ENCODE data around the gene BAIAP2L2.

BAIAP2L2 gene

GRCh38 chr22:38132794-38133193 is 22.3 kb upstream of the BAIAP2L2 start:
- no peak overlapping the region for H3K4me3 ChIP-seq (ENCODE audit: low read depth, low read length)
- H4K8ac ChIP-seq (ENCODE audit: low read depth, low read length): no peak overlapping the region
- H3K27ac ChIP-seq (ENCODE audit: low read depth, low read length): no peak overlapping the region
- H2BK120ac ChIP-seq (ENCODE audit: insufficient read depth, low read length, poor library complexity): no peak overlapping the region
- H3K23ac ChIP-seq (ENCODE audit: low read length): no peak overlapping the region
- H4K12ac ChIP-seq (ENCODE audit: low read depth, low read length): no peak overlapping the region
- WGBS (ENCODE audit: extremely low coverage, insufficient coverage, insufficient read length): no CpG with 5 or more reads among the region's 28 CpGs
- H2BK12ac ChIP-seq (ENCODE audit: low read length): no peak overlapping the region
- no peak overlapping the region for H3K14ac ChIP-seq (ENCODE audit: low read length)
- H2AK5ac ChIP-seq (ENCODE audit: low read length): no peak overlapping the region
- H4K91ac ChIP-seq (ENCODE audit: low read depth, low read length): no peak overlapping the region
- H3K27me3 ChIP-seq (ENCODE audit: insufficient read depth, low read length): no peaks in the 10 kb centered on the region
- H3K36me3 ChIP-seq (ENCODE audit: control insufficient read depth in 1 of 2, insufficient read depth in 2 of 2, low read length in 2 of 2): no peaks in the 10 kb centered on the region
- no peak for DNase-seq
- H2AFZ ChIP-seq (ENCODE audit: insufficient read depth, low read length, poor library complexity): no peak overlapping the region
- H3K79me2 ChIP-seq (ENCODE audit: control insufficient read depth, insufficient read depth, low read length, poor library complexity): no peaks in the 10 kb centered on the region
- no peak overlapping the region for H3K18ac ChIP-seq (ENCODE audit: low read length)
- peaks cover 4% of the 10 kb centered on the region for H3K9me3 ChIP-seq (ENCODE audit: insufficient read depth, low read depth, low read length)
- no peak overlapping the region for H3K4ac ChIP-seq (ENCODE audit: low read depth, low read length)
- H2BK5ac ChIP-seq (ENCODE audit: low read depth, low read length, poor library complexity): no peak overlapping the region
- peaks cover 2% of the 10 kb centered on the region for H3K79me1 ChIP-seq (ENCODE audit: low read length)
- peaks cover 3 to 6% of the 10 kb centered on the region in 2 experiments for H3K4me1 ChIP-seq (ENCODE audit: control insufficient read depth in 1 of 2, insufficient read depth in 2 of 2, low read length in 2 of 2)
- no peak overlapping the region for H3K9ac ChIP-seq (ENCODE audit: low read length)
- no peak overlapping the region for H3K4me2 ChIP-seq (ENCODE audit: low read length)

- DNase-seq: no peak
- Histone ChIP-seq H3K4me1 (ENCODE audit: control insufficient read depth in 1 of 2, insufficient read depth in 2 of 2, low read length in 2 of 2) (peaks cover 3 to 6% of the 10 kb centered on the region in 2 experiments), H3K4me3 (ENCODE audit: low read depth, low read length) (no peak overlapping the region), H3K79me2 (ENCODE audit: control insufficient read depth, insufficient read depth, low read length, poor library complexity) (no peaks in the 10 kb centered on the region), H4K91ac (ENCODE audit: low read depth, low read length) (no peak overlapping the region), H4K8ac (ENCODE audit: low read depth, low read length) (no peak overlapping the region), H4K12ac (ENCODE audit: low read depth, low read length) (no peak overlapping the region), H3K14ac (ENCODE audit: low read length) (no peak overlapping the region), H2AK5ac (ENCODE audit: low read length) (no peak overlapping the region), H3K18ac (ENCODE audit: low read length) (no peak overlapping the region), H2AFZ (ENCODE audit: insufficient read depth, low read length, poor library complexity) (no peak overlapping the region), H2BK5ac (ENCODE audit: low read depth, low read length, poor library complexity) (no peak overlapping the region), H2BK12ac (ENCODE audit: low read length) (no peak overlapping the region), H3K23ac (ENCODE audit: low read length) (no peak overlapping the region), H3K36me3 (ENCODE audit: control insufficient read depth in 1 of 2, insufficient read depth in 2 of 2, low read length in 2 of 2) (peaks cover 0 to 2% of the 10 kb centered on the region in 2 experiments), H3K27me3 (ENCODE audit: insufficient read depth, low read length) (no peaks in the 10 kb centered on the region), H3K4me2 (ENCODE audit: low read length) (no peak overlapping the region), H3K79me1 (ENCODE audit: low read length) (peaks cover 2% of the 10 kb centered on the region), H3K9ac (ENCODE audit: low read length) (no peak overlapping the region), H3K27ac (ENCODE audit: low read depth, low read length) (no peak overlapping the region), H3K4ac (ENCODE audit: low read depth, low read length) (no peak overlapping the region), H3K9me3 (ENCODE audit: insufficient read depth, low read depth, low read length) (peaks cover 3% of the 10 kb centered on the region), H2BK120ac (ENCODE audit: insufficient read depth, low read length, poor library complexity) (no peak overlapping the region)
- no CpG with 5 or more reads among the region's 7 CpGs for whole genome bisulfite sequencing (ENCODE audit: extremely low coverage, insufficient coverage, insufficient read length)
These were observed 21.7 kb upstream of the BAIAP2L2 start for GRCh38 chr22:38132136-38132535.

GRCh38 chr22:38131399-38131798 is 20.9 kb upstream of the BAIAP2L2 start:
- WGBS (ENCODE audit: extremely low coverage, insufficient coverage, insufficient read length): no CpG with 5 or more reads among the region's 2 CpGs
- no peak overlapping the region for H2BK12ac ChIP-seq (ENCODE audit: low read length)
- H3K4me3 ChIP-seq (ENCODE audit: low read depth, low read length): no peak overlapping the region
- DNase-seq: no peak
- H3K79me1 ChIP-seq (ENCODE audit: low read length): peaks cover 2% of the 10 kb centered on the region
- no peak overlapping the region for H3K27ac ChIP-seq (ENCODE audit: low read depth, low read length)
- no peak overlapping the region for H2AFZ ChIP-seq (ENCODE audit: insufficient read depth, low read length, poor library complexity)
- no peak overlapping the region for H4K8ac ChIP-seq (ENCODE audit: low read depth, low read length)
- H4K91ac ChIP-seq (ENCODE audit: low read depth, low read length): no peak overlapping the region
- peaks cover 0 to 4% of the 10 kb centered on the region in 2 experiments for H3K36me3 ChIP-seq (ENCODE audit: control insufficient read depth in 1 of 2, insufficient read depth in 2 of 2, low read length in 2 of 2)
- H4K12ac ChIP-seq (ENCODE audit: low read depth, low read length): no peak overlapping the region
- H3K18ac ChIP-seq (ENCODE audit: low read length): no peak overlapping the region
- H3K14ac ChIP-seq (ENCODE audit: low read length): no peak overlapping the region
- no peaks in the 10 kb centered on the region for H3K79me2 ChIP-seq (ENCODE audit: control insufficient read depth, insufficient read depth, low read length, poor library complexity)
- H3K27me3 ChIP-seq (ENCODE audit: insufficient read depth, low read length): no peaks in the 10 kb centered on the region
- H2AK5ac ChIP-seq (ENCODE audit: low read length): no peak overlapping the region
- H3K4ac ChIP-seq (ENCODE audit: low read depth, low read length): no peak overlapping the region
- no peak overlapping the region for H3K4me2 ChIP-seq (ENCODE audit: low read length)
- H3K4me1 ChIP-seq (ENCODE audit: control insufficient read depth in 1 of 2, insufficient read depth in 2 of 2, low read length in 2 of 2): peaks cover 3 to 6% of the 10 kb centered on the region in 2 experiments
- H3K23ac ChIP-seq (ENCODE audit: low read length): no peak overlapping the region
- H3K9me3 ChIP-seq (ENCODE audit: insufficient read depth, low read depth, low read length): peaks cover 3% of the 10 kb centered on the region
- H2BK120ac ChIP-seq (ENCODE audit: insufficient read depth, low read length, poor library complexity): no peak overlapping the region
- no peak overlapping the region for H2BK5ac ChIP-seq (ENCODE audit: low read depth, low read length, poor library complexity)
- H3K9ac ChIP-seq (ENCODE audit: low read length): no peak overlapping the region

GRCh38 chr22:38129856-38130255 is 19.4 kb upstream of the BAIAP2L2 start:
- Histone ChIP-seq H3K4ac (ENCODE audit: low read depth, low read length) (no peak overlapping the region), H3K4me3 (ENCODE audit: low read depth, low read length) (no peak overlapping the region), H2AK5ac (ENCODE audit: low read length) (no peak overlapping the region), H2BK12ac (ENCODE audit: low read length) (no peak overlapping the region), H3K79me1 (ENCODE audit: low read length) (no peaks in the 10 kb centered on the region), H4K91ac (ENCODE audit: low read depth, low read length) (no peak overlapping the region), H3K9ac (ENCODE audit: low read length) (no peak overlapping the region), H3K4me1 (ENCODE audit: control insufficient read depth in 1 of 2, insufficient read depth in 2 of 2, low read length in 2 of 2) (no peaks in the 10 kb centered on the region), H3K23ac (ENCODE audit: low read length) (no peak overlapping the region), H3K79me2 (ENCODE audit: control insufficient read depth, insufficient read depth, low read length, poor library complexity) (no peaks in the 10 kb centered on the region), H2AFZ (ENCODE audit: insufficient read depth, low read length, poor library complexity) (no peak overlapping the region), H4K12ac (ENCODE audit: low read depth, low read length) (no peak overlapping the region), H3K4me2 (ENCODE audit: low read length) (no peak overlapping the region), H3K18ac (ENCODE audit: low read length) (no peak overlapping the region), H2BK120ac (ENCODE audit: insufficient read depth, low read length, poor library complexity) (no peak overlapping the region), H4K8ac (ENCODE audit: low read depth, low read length) (no peak overlapping the region), H3K27me3 (ENCODE audit: insufficient read depth, low read length) (no peaks in the 10 kb centered on the region), H2BK5ac (ENCODE audit: low read depth, low read length, poor library complexity) (no peak overlapping the region), H3K14ac (ENCODE audit: low read length) (no peak overlapping the region), H3K27ac (ENCODE audit: low read depth, low read length) (no peak overlapping the region), H3K36me3 (ENCODE audit: control insufficient read depth in 1 of 2, insufficient read depth in 2 of 2, low read length in 2 of 2) (peaks cover 0 to 4% of the 10 kb centered on the region in 2 experiments), H3K9me3 (ENCODE audit: insufficient read depth, low read depth, low read length) (peaks cover 6% of the 10 kb centered on the region)
- no peak for DNase-seq
- no CpG with 5 or more reads among the region's 9 CpGs for WGBS (ENCODE audit: extremely low coverage, insufficient coverage, insufficient read length)
